GM18505 (cell line): ENCODE measurements around the gene TYSND1.

Experiments used
- ATAC-seq: cut with Tn5 transposase; IDR thresholded peaks from one replicate; pipeline ENCODE4 v1.9.1; 2021; ENCODE audit not compliant: unreplicated experiment
- POLR2A ChIP-seq: IDR thresholded peaks from 4 replicates; pipeline ENCODE4 v1.6.1; 2011; ENCODE audit warnings: borderline replicate concordance; ENCODE audit not compliant: insufficient read depth, insufficient read length; ENCODE audit errors: extremely low read depth

Gene TYSND1

DNA sequence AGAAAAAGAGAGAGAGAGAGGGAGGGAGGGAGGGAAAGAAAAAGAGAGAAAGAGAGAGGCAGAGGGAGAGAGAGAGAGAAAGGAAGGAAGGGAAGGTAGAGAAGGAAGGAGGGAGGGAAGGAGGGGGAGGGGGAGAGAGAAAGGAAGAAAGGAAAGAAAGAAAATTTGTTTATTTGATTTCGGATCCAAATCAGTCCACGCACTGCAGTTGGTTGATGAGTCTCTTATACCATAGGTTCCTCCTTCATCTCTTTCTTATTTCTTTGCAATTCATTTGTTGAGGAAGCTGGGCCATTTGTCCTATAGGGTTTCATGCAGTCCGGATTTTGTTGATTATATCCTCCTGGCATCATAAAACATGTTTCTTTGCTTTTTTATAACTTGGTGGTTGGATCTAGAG is 48.2 kb downstream of the TYSND1 start:
- ATAC-seq, result no peak
- TF ChIP-seq POLR2A, result no peak

DNA sequence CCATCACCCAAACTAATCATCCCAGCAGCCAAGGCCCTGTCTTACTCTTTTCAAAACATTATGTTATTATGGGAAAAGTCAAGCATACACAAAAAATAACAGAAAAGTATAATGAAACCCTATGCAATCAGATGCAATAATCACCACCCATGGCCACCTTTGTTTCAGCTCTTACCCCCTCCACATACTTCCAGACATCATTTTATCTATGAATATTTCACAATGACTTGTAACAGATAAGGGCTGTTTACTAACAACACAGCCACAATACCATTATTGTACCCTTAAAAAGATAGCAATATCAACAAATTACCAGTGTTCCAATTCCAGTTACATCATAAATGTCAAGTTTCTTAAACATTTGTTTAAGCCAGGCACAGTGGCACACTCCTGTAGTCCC is 49.0 kb downstream of the TYSND1 start:
- no peak for ATAC-seq
- no peak for TF ChIP-seq POLR2A

DNA sequence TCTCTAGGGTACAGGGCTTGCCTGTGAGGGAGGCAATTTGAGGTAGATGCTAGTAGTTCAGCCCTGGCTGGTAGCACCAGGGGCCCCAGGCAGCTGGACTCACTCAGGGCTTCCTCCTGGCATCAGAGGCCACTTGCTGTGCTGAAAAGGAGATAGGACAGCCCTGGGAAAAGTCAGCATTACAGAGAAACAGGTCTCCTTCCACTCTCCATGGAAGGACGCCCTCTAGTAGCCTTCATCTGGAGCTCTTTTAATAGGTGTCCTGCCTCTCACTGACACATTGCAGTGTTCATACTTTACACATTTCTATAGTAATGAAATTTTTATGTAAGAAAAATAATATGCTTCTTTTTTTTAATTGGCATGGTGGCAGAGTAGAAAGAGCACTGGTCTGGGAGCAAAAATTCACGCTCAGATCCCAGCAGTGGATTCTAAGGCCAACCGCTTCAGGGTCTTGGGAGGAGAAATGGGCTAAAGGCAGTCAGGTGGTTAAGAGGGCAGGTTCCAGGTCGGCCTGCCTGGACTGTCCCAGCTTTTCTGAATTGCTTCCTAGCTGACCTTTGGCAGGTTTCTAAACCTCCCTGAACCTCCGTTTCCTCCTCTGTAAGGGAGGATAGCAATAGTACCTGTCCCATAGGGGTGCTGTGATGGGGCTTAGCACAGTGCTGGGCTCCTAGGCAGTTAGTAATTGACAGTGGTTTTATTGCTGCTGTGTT is 49.6 kb downstream of the TYSND1 start:
- no peak for ATAC-seq
- no peak for TF ChIP-seq POLR2A

DNA sequence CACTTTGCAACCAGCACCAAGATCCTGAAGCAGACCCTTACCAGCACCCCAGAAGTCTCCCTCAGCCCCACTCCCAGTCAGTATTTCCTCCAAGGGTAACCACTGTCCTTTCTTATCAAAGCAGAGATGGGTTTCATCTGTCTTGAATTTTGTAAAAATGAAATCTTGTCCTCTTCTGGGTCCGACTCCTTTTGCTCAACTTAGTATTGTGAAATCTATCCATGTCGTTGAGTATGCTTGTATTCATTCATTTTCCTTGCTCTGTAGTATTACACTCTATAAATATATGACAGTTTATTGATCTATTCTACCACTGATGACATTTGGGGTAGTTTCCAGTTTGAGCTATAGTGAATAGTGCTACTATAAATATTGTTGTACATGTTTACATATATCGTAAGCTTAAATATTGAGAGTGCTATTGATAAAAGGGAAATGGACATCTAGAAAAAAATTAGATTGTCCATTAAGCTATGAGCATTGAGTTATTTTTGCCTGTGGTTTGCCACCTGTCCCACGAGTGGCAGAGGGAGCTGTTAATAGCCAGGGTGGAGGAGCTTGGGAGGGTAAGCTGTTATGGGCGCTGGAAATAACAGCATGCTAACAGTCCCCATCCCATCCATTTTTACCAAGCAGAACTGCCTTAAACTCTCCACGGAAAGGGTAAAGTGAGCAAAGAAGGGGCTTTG is 50.3 kb downstream of the TYSND1 start:
- TF ChIP-seq POLR2A, result no peak
- no peak for ATAC-seq

DNA sequence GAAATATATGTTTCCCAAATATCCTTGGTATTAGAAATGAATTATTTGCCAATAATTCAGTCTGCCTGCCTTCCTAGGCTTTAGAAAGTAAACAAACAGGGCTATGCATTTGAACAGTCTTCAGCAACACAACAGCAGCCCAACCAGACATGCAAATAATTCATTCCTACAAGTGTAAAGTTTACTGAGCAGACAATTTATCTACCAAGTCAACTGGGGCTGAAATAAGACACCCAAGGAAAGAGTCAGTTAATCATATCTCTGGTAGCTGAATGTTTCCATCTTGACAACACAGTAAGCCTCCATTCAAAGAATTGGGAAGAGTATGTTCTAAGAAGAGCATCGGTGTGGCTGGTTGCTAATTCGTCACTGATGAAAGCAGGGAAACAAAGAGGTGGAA is 52.2 kb downstream of the TYSND1 start:
- no peak for TF ChIP-seq POLR2A
- no peak for ATAC-seq

DNA sequence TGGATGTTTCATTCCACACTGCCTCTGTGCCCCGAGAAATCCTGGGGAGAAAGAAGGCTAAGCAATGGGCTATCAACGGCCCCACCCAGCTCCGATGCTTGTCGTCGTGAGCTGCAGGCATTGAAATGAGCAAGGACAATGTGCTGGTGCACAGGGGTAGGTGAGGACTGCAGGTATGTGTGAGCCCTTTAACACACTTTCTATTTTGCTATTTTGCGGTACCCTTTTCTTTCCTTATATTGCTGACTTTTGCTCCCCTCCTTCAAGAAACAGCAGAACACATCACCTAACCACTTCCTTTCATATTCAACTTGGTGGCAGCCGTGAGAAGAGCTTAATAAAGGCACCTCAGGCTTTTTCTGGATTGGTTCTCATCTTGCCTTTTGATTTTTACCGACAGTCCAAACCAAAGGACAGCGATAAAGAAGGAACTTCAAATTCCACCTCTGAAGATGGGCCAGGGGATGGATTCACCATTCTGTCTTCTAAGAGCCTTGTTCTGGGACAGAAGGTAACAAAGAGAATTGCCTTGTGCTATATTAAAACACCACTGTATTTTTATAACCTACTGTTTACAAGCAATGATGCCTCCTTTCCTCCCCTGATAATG is 53.1 kb downstream of the TYSND1 start:
- ATAC-seq, result no peak
- TF ChIP-seq POLR2A, result no peak

DNA sequence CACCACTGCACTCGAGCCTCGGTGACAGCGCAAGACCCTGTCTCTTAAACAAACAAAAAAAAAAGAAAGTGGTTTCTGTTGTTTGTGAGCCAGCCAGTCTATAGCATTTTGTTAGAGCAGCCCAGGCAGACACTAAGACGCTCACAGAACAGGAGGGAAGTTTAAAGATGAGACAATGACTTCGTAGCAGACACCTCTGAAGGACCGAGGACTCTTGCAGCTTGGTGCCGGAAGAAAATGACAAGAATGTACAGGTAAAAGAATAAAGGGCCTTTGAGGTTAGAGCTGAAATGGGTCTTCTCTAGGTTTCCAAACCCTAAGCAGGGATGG is 54.1 kb downstream of the TYSND1 start:
- ATAC-seq, result no peak
- TF ChIP-seq POLR2A, result no peak

DNA sequence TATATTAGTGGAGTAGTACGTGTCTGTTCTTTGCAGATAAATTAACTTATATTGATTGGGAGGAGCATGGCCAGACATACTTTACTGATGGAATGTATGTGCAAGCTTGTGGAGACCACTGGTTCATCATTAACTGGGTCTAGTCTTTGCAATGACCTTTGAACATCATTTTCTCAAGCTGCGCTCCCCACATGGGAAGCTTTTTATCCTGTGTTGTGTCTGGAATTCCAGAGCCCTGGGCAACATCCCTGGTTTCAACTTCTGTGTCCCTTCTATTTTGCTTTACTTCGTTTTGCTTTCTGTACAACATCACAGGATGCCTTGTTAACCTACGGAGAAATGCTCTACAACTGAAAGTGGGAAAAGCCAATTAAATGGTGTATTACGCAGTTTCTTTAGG is 55.5 kb downstream of the TYSND1 start:
- no peak for ATAC-seq
- TF ChIP-seq POLR2A, result no peak

DNA sequence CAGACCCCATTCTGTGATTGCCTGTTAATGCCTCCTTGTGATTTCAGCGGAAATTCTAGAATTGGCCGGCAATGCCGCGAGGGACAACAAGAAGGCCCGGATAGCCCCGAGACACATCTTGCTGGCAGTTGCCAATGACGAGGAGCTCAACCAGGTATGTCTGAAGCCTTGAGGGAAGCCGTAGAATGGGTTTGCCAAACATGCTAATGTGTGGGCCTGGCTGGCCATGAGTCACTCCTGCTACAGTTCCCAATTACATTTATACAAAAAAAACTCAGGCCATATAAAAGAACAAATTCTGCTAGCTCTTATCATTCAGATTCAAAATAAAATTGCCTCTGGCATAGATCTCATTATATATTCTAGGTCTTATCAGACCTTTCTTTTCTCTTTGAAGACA is 56.5 kb downstream of the TYSND1 start:
- no peak for TF ChIP-seq POLR2A

DNA sequence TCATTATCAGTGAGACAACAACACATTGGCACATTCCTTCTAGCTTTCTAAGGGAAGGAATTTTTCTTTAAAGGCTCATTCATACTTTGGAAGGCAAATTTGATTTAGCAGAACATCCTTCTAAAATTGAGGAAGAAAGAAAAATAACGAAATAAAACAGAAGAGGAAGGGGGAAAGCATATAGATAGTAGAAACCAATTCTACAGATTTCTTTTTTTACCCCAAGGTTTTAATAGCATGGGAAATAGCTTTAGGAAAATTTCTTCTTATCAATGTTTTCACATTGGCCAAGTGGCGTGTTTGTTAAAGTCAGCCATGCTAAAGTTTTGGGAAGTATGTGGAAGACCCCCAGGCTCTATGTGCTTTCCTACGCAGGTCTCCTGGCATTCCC is 58.2 kb downstream of the TYSND1 start:
- ATAC-seq, result no peak
- no peak for TF ChIP-seq POLR2A

More for the DNA sequence above, 56.5 kb downstream of the TYSND1 start:
- no peak for ATAC-seq
